ENCODE results near the gene SLC6A19.
"Not testable (repeated sequence)": the region's sequence is repeated elsewhere in the genome, so short reads cannot be mapped to it uniquely, and the experiment has no call there.

Gene SLC6A19

DNA sequence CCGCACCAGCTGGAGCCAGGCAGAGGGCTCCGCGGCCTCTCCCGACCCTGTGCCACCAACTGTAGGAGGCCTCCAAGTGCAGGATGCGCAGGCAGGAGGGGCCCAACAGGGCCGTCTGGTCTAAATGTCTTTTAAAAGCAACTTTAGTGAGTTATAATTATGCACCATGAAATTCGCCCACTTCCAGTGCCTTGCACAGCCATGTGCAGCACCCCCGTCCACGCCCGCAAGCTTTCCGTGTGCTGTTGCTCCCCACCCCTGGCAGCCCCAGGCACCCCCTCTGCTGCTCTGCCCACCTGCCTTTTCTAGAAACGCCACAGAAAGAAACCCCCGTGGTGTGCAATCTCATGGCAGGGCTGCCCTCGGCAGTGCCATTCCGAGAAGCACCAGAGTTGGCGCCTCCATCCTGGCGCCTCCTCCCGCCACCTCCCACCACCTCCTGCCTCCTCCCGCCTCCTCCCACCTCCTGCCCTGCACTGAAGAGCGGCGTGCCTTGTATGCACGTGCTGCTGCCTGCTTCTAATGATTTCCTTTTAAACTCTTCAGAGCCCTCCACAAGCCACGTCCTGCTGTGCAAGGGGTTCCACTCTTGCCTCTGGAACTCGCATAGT is 16.3 kb downstream of the SLC6A19 start:
- no peak overlapping the region for H3K27ac ChIP-seq
- DNase-seq (ENCODE audit: low read depth, low spot score), result no peak

DNA sequence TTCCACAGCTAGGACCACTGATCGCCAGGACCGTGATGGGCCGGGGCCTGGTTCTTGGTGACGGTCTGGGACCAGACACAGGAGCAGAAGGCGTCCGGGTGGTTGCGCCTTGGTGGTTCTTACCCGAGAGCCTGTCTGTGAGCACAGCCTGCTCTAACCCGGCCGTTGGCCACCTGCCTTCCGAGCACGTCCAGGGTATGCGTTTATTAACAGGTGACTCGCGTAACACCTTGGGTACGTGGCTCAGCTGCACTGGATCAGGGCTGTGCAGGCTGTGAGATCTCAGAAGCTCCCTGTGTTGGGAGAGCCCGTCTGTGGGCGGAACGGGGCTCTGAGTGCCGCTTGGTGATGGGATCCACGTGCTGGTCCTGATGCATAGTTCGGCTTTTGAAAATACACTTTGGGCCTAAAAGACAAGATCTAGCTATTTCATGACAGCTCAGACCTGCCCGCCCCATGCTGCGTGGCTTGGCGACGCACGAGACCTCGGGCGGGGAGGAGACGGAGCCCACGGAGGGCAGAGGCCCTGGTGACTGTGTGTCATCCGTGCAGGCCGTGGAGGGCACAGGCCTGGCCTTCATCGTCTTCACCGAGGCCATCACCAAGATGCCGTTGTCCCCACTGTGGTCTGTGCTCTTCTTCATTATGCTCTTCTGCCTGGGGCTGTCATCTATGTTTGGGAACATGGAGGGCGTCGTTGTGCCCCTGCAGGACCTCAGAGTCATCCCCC is 17.1 kb downstream of the SLC6A19 start:
- no peak for DNase-seq (ENCODE audit: low read depth, low spot score)
- no peak overlapping the region for H3K27ac ChIP-seq

DNA sequence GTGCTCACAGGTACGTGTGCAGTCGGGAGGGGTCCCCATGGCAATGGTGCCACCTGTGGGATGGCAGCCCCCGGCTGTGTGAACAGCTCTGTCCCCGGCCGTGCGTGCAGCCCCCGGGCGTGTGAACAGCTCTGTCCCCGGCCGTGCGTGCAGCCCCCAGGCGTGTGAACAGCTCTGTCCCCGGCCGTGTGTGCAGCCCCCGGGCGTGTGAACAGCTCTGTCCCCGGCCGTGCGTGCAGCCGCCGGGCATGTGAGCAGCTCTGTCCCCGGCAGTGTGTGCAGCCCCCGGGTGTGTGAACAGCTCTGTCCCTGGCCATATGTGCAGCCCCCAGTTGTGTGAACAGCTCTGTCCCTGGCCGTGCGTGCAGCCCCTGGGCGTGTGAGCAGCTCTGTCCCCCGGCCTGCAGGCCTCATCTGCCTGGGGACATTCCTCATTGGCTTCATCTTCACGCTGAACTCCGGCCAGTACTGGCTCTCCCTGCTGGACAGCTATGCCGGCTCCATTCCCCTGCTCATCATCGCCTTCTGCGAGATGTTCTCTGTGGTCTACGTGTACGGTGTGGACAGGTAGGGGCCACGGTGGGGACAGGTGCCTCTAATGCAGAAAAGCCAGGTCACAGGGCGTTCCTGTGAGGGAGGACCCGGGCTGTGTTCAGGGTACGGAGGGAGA is 17.8 kb downstream of the SLC6A19 start:
- no peak overlapping the region for H3K27ac ChIP-seq
- no peak for DNase-seq (ENCODE audit: low read depth, low spot score)

DNA sequence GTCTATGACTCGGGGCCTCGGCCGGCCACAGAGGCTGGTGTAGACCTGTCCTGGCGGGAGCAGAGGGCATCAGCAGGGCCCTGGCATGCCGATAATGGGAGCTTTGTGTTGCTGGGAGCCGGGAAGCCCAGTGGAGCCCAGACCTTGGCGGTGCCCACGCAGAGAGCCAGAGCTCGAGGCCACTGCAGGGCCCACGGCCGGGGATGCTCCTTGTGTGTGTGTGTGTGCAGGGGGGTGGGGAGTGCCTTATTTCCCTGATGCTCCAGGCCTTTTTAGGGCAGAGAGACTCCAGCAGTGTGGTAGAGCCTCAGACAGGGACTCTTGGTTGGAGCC is 18.3 kb downstream of the SLC6A19 start:
- DNase-seq (ENCODE audit: low read depth, low spot score), result no peak
- H3K27ac ChIP-seq, result no peak overlapping the region

DNA sequence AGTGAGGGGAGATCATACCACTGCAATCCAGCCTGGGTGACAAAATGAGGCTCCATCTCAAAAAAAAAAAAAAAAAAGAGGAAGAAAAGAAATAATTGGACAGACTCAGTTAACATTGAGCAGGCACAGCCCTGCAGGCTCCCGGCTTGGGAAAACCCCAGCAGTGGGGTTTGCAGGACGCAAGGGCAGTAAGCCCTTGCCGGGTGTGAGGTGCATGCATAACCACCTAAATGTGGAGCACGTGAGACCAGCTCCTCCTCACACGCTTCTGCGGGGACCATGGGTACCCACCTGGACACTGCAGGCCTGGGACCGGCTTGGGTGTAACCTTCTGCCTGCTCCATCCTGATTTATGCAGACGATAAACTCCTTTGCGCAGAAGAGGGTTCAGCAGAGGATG is 19.0 kb downstream of the SLC6A19 start:
- H3K27ac ChIP-seq, result no peak overlapping the region

DNA sequence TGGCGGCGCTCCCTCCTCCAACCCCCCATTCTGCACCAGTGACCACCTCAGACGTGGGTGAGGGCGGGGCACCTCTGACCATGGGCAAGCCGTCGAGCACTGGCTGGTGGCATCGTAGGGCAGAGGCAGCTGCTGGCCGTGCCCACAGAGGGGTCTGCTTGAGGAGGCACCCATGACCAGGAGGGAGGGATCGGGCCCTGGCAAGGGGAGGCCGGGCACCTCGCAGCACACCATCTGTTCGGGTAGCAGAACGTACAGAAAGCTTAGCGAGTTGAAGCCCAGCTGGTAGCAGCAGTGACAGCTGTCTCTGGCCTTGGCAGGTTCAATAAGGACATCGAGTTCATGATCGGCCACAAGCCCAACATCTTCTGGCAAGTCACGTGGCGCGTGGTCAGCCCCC is 19.4 kb downstream of the SLC6A19 start:
- no peak for DNase-seq (ENCODE audit: low read depth, low spot score)

More for the DNA sequence above, 19.0 kb downstream of the SLC6A19 start:
- no peak for DNase-seq (ENCODE audit: low read depth, low spot score)

DNA sequence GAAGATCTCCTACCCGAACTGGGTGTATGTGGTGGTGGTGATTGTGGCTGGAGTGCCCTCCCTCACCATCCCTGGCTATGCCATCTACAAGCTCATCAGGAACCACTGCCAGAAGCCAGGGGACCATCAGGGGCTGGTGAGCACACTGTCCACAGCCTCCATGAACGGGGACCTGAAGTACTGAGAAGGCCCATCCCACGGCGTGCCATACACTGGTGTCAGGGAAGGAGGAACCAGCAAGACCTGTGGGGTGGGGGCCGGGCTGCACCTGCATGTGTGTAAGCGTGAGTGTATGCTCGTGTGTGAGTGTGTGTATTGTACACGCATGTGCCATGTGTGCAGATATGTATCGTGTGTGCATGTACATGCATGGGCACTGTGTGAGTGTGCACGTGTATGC is 20.3 kb downstream of the SLC6A19 start:
- no peak for DNase-seq (ENCODE audit: low read depth, low spot score)
- no peak overlapping the region for H3K27ac ChIP-seq

More for the DNA sequence above, 19.4 kb downstream of the SLC6A19 start:
- no peak overlapping the region for H3K27ac ChIP-seq

DNA sequence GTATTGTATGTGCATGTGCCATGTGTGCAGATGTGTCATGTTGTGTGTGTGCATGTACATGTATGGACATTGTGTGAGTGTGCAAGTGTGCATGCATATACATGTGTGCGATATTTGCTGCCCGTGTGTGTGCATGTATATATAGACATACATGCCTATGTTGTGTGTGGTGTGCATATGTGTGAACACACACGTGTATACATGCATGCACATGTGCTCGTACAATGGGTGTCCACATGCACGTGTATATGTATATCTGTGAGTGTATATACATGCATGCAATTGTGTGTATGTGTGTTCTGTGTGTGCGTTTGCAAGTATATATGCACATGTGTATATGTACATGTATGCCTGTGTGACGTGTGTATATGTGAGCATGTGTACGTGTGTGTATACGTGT is 20.8 kb downstream of the SLC6A19 start:
- DNase-seq (ENCODE audit: low read depth, low spot score), result no peak
- H3K27ac ChIP-seq, result no peak overlapping the region

DNA sequence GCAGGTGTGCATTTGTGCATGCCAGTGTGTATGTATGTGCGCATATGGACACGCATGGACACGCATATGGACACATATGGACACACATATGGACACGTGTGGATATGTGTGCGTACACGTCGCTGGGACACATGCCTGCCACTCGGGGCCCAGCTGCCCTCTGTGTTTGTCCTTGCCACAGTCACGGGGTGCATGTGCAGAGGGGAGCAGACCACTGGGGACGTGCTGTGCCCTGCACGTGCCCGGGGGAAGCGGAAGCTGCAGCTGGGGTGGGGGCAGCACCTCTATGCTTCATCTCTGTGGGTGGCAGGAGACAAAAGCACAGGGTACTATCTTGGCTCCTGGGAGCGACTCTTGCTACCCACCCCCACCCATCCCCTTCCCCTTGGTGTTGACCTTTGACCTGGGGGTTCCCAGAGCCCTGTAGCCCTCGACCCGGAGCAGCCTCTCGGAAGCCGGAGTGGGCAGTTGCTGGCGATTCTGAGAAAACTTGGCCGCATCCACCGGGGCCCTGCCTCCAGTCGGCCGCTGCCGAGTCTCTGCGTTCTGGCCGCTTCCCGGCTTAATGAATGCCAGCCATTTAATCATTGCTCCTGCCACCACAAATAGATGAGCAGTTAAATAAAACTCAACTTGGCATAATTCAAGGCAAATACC is 21.4 kb downstream of the SLC6A19 start:
- no peak overlapping the region for H3K27ac ChIP-seq
- DNase-seq (ENCODE audit: low read depth, low spot score), result no peak

DNA sequence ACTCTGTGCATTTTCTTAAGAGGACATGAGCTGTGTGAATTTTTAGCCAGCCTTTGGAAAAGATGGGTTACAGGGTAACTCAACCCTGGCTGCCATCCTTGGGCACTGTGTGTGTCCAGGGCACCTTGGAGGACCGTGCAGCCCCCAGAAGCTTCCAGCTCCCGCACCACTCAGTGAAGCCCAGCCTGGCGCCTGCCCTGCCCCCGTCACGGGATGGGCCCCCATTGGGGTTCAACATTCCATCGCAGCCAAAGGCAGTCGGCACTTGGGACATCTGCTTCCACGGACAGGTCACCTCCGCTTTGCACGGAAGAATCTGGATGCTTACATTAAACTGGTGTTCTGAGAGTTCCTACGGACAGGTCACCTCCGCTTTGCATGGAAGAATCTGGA is 21.9 kb downstream of the SLC6A19 start:
- DNase-seq (ENCODE audit: low read depth, low spot score), result no peak
- H3K27ac ChIP-seq, result no peak overlapping the region

DNA sequence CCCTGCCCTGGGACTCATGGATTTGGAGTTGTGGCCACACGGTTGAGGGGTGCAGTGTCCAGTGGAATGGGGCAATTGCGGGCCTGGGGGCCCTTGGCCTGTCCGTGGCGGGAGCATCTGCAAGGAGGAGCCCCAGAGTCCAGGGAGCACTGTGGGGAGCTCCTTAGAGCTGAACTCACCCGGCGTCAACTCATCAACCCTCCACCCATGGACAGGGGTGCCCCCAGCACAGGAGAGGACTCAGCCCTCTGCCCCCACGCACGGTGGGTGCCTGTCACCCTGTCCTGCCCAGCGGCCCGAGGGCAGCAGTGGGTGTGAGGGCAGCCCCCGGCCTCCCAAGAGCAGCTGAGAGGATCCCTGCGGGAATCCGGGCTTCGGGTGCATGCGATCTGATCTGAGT is 23.2 kb downstream of the SLC6A19 start:
- DNase-seq (ENCODE audit: low read depth, low spot score), result no peak
- H3K27ac ChIP-seq, result no peak overlapping the region

DNA sequence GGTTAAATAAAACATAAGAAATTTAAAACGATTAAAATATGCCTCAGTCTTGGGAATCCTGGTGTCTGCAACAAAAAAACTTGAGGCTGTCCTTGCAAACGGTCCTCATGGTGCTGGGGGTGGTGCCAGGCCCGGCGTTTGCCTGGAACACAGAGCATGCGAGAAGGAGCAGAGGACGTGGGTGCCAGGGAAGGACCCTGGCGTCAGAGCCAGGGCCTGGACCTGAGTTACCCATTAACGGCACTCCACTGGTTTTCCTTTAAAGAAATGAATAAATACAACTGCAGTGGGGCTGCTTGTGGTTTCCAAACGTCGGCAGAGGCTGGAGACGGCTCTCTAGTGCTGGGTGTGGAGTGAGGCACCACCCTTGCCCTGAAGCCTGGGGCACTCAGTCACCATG is 23.7 kb downstream of the SLC6A19 start, which contains the start of gene SLC6A18:
SLC6A18 (plus strand) TSS at position 301 of the 400 bp plus-strand sequence; CDS start at position 398, 97 bp downstream.
- H3K27ac ChIP-seq, result no peak within 1 kb of the TSS
- no peak for DNase-seq (ENCODE audit: low read depth, low spot score)

DNA sequence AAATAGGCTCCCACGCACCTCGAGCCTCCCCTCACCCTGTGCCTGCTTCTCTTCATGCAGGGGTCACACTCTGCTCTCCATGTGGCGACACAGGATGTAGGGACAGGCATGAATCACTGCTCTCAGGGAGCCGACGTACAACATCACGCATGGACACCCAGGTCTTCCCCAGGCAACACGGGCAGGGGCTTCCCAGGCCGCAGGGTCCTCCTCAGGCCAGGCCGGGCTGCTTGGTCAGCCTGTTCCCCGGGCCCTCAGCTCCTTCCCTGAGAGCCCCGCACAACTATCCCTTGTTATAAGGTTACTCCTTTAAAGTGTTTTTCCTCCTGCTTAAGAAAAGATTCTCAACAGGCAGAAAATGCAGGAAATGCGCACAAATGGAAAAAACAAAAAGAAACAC is 24.8 kb downstream of the SLC6A19 start:
- DNase-seq (ENCODE audit: low read depth, low spot score), result no peak

DNA sequence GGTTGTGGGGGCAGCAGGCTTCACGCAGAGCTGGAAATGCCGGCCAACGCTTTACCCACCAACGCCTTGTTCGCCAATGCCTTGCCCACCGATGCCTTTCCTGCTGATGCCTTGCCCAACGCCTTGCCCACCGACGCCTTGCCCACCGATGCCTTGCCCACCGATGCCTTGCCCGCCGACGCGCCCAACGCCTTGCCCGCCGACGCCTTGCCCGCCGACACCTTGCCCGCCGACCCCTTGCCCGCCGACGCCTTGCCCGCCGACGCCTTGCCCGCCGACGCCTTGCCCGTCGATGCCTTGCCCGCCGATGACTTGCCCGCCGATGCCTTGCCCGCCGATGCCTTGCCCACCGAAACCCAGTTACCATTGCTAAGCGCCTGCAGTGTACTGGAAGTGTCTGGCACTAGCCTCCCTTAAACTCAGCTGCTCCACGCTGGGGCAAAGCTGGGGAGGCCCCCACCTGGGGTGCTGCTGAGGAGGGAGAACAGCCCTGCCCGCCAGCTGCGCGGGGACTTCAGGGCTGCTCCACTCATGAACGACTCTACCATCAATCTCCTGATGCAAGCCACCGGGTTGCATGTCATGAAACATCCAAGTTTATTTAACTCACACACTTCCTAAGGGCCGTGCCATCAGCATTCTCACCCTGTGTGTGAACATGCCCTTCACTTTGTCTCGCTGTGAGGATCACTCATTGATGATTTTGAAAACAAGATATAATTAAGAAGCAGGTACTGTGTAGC is 25.6 kb downstream of the SLC6A19 start:
- DNase-seq (ENCODE audit: low read depth, low spot score), result no peak
- H3K27ac ChIP-seq, result no peak overlapping the region

More for the DNA sequence above, 24.8 kb downstream of the SLC6A19 start:
- H3K27ac ChIP-seq, result no peak overlapping the region

DNA sequence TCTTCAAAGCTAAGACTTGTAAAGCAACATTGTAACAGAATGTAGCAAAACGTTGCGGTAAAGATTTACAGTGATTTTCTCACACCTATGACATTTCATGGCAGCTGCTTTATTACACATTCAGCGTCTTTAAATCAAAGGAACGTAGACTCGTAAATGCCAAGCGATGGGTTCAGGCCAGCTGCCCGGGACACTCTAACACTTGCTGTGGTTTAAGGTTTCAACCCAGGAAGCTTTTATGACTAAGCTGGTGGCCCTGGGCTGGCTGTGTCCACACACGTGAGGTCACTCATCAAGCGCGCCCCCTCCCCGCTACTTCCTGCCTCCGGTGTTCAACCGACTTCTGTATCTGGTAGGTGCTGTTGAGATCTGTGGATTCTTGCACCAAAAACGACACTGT is 26.3 kb downstream of the SLC6A19 start:
- H3K27ac ChIP-seq, result no peak overlapping the region
- no peak for DNase-seq (ENCODE audit: low read depth, low spot score)

DNA sequence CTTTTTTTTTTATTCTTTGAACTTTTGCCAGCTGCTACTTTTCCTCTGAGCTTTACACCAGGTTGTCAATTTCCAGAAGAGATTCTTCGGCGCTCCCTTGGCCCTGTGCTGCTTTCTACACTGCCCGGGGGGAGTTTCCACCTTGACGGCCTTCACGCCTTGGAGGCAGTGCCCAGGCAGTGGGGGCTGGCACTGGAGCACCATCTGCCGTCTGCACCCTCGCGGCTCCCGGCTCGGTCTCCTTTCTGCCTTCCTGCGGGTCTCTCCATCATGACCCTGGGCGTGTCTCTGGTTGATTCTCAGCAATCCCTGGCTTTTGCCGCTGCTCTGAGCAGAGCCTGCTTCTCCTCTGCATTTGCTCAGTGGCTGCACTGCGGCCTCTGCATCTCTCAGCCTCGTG is 26.7 kb downstream of the SLC6A19 start:
- no peak for DNase-seq (ENCODE audit: low read depth, low spot score)
- H3K27ac ChIP-seq, result no peak overlapping the region

DNA sequence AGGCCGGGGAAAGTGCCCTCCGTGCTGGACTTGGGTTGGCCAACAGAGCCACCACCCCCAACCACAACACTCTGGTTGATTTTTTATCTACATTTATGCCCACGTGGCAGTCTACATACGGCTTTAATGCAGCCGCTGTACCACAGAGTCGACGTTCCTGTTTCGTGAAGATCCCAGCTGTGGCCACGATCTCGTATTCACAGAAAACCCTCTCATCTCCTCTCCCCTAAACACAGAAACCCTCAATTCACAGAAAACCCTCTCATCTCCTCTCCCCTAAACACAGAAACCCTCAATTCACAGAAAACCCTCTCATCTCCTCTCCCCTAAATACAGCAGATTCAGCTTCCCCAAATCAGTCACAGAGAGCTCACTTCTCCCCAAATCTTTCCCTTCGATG is 27.6 kb downstream of the SLC6A19 start:
- not testable (repeated sequence) for H3K27ac ChIP-seq; DNase-seq (ENCODE audit: low read depth, low spot score)

DNA sequence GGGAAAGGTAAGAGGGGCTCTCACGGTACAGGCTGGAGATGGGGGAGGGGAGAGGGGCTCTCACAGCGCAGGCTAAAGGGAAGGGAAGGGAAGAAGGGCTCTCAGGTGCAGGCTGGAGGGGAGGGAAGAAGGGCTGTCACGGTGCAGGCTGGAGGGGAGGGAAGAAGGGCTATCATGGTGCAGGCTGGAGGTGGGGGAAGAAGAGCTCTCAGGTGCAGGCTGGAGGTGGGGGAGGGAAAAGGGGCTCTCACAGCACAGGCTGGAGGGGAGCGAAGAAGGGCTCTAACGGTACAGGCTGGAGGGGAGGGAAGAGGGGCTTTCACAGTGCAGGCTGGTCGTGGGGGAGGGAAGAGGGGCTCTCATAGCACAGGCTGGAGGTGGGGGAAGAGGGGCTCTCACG is 28.4 kb downstream of the SLC6A19 start:
- H3K27ac ChIP-seq, result no peak overlapping the region
- no peak for DNase-seq (ENCODE audit: low read depth, low spot score)

DNA sequence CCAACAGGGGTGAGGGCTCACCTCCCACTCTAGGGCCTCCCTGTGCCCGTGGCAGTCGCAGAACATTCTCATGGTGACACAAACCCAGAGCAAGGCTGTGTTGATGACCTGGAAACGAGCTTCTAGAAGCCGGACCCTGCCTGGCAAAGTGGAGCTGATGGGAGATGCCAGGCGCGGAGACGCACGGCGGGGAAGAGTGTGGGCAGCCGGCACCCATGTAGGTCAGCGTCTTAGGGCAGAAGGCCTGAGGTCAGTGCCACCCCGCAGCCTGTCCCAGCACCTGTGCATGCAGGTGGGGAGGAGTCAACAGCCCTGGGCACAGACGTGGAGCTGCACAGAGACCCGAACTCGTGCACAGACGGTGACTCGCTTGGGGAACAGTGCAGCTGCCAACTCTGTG is 29.2 kb downstream of the SLC6A19 start:
- DNase-seq (ENCODE audit: low read depth, low spot score), result no peak
- H3K27ac ChIP-seq, result no peak overlapping the region

DNA sequence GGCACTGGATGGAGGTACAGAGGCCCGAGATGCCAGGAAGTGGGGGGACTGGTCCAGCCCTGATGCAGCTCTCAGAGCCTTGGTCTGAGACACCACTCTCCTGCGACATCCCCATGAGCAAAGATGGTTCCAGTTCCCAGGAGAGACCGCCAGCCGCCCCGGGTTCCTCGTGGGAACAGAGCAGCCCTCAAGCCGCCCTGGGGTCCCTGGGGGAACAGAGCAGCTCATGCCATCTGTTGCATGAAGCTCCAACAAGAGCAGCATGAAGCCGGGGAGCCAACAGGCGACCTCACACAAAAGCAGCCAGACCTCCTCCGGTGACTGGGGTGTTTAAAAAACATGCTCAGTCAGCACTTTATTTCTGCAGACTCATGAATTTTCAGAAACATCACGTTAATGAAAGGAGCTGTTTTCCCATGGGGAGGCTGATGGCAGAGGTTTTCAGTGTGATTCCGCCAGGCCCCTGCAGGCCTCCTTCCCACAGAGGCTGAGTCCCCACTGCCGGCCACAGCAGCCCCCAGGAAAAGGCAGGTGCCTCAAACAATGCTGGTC is 30.0 kb downstream of the SLC6A19 start:
- DNase-seq (ENCODE audit: low read depth, low spot score), result no peak
- H3K27ac ChIP-seq, result no peak overlapping the region
